NCI-H146 (cell line): Measurements from ENCODE around the gene NRXN3.

Source experiments
- DNase-seq: peaks from one replicate; lab custom pipeline; 2025; lab: John Stamatoyannopoulos, UW

NRXN3 gene

DNA sequence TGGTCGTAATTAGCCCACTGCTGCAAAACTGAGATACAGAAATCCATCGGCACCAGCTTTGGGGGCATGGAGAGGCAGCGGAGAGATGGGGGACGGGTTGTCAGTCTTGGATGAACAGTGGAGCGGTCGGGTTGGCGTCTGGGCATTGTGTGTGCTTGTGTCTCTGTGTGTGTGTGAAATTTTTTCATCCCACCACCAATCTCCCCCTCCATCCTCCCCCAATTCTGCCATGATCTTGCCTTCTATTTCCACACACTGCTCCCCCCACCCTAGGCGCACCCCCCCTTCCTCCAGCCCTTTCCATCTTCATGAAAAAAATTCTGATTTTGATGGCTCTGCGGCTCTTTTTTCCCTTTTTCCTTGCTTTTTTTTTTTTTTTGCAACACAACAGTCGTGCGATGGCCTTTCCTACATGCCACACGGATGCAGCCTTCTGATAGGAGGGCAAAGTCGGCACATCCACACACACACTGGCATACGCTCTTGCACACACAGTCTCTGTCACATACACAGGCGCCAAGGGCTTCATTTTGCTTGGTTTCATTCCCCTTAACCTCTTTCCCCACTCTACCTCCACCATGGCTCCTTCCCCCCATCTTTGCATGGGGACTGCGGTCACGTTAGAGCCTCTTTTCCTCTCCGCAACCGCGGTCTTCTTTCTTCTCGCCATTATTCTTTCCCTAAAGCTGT is 3.3 kb downstream of the NRXN3 start:
- DNase-seq = no peak

- DNase-seq = no peak
Measured at GRCh38 chr14:78175412-78175811, 5.2 kb downstream of the NRXN3 start.

- no peak for DNase-seq
Measured at GRCh38 chr14:78178071-78178470, 7.9 kb downstream of the NRXN3 start.

DNA sequence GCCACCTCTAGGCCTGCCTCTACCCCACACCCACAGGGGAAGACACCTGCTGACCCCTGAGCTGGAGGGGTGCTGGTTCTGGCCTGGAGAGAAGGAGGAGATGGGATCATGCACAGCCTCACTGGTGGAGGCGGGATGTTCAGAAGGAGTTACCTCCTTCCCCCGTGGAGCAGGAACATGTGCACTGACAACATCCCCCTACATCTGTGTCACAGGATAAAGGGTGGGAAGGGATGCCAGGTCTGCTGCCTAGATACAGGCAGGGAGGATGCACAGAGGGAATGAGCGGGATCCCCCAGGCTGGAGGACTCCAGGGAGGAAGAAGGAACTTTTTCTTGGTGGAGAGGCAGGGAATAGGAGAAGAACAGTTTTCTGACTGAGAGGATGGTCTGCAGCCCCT is 8.8 kb downstream of the NRXN3 start:
- DNase-seq = peak; percentile 18

DNA sequence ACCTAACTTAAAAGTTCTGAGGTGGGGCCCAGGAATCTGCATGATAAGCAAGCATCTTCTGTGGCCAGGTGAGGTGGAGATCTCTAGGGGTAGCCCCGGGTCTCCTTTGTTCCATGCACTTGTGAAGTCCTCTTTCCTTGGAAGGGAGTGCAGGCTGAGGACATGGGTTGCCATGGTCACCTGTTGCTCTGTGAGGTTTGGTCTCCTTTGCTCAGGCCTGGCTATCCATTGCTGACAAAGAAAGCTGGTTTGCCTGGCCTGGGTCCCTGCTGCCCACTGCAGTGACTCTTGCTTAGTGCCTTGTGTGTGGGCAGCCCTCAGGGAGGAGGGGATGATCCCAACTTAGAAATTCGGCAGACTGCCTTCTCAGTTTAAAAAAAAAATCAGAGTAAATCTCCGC is 11.1 kb downstream of the NRXN3 start:
- DNase-seq = no peak

- DNase-seq = peak; percentile 31
Measured at GRCh38 chr14:78182722-78183121, 12.5 kb downstream of the NRXN3 start.

DNA sequence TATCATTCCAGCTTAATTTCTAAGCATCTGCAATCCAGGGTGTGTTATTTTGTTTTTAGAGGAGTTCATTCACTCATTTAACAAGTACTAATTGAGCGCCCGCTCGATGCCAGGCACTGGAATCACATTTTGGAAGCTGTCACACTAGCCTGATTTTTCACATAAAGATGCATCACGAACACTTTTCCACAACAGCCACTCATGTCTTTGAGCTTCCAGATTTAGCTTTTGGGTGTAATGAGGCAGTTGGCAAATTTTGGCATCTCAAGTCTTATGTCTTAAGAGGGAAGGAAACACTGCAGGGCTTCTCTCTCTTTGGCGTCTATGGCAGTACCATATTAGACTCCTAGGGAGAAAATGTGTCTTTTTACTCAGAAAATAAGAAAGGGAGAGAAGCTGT is 14.0 kb downstream of the NRXN3 start:
- DNase-seq = no peak

DNA sequence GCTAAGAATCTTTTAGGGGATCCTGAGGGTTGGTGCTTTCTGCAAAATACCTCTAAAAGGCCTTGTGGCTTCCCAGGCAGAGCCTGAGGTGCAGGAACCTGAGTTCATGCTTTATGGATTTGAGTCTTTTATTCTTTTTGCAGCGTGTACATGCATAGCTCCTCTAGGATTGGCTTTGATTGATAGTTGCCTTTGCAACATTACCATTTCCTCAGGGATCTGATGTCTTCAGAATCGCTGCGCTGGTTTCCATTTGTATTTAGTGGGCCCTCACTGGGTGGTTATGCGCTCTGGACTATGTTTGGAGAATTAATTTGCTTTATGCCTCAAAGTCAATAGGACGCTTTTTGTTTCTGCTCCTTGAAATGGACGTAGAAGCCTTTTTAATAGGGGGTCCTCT is 16.1 kb downstream of the NRXN3 start:
- DNase-seq = no peak

- no peak for DNase-seq
Measured at GRCh38 chr14:78188882-78189281, 18.7 kb downstream of the NRXN3 start.

- DNase-seq = no peak
Measured at GRCh38 chr14:78195431-78195830, 25.3 kb downstream of the NRXN3 start.

- no peak for DNase-seq
Measured at GRCh38 chr14:78196323-78196722, 26.1 kb downstream of the NRXN3 start.

- DNase-seq = peak; percentile 14
Measured at GRCh38 chr14:78197051-78197450, 26.9 kb downstream of the NRXN3 start.

- DNase-seq = no peak
Measured at GRCh38 chr14:78202163-78202562, 32.0 kb downstream of the NRXN3 start.

GRCh38 chr14:78202976-78203375 is 32.8 kb downstream of the NRXN3 start:
- DNase-seq = peak; percentile 95

DNA sequence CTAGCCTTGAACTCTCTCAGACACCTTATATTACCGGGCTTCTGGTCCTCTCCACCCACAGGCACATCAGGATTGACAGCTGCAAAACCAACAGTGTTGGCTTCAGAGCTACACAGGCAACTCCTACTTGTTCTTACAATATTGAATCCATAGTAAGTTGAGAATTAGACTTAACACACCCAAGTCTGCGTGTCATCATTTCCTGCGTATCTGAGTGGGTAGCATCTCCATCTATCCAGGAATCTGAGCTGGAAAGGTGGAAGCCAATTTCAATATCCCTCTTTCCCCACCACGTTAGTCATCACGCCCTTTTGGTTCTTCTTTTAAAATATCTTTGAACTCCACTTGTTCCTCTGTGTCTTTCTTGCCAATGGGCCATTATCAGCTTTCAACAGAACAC is 37.2 kb downstream of the NRXN3 start:
- no peak for DNase-seq

GRCh38 chr14:78220273-78220672 is 50.1 kb downstream of the NRXN3 start:
- DNase-seq = no peak

- DNase-seq = no peak
Measured at GRCh38 chr14:78222746-78223145, 52.6 kb downstream of the NRXN3 start.

DNA sequence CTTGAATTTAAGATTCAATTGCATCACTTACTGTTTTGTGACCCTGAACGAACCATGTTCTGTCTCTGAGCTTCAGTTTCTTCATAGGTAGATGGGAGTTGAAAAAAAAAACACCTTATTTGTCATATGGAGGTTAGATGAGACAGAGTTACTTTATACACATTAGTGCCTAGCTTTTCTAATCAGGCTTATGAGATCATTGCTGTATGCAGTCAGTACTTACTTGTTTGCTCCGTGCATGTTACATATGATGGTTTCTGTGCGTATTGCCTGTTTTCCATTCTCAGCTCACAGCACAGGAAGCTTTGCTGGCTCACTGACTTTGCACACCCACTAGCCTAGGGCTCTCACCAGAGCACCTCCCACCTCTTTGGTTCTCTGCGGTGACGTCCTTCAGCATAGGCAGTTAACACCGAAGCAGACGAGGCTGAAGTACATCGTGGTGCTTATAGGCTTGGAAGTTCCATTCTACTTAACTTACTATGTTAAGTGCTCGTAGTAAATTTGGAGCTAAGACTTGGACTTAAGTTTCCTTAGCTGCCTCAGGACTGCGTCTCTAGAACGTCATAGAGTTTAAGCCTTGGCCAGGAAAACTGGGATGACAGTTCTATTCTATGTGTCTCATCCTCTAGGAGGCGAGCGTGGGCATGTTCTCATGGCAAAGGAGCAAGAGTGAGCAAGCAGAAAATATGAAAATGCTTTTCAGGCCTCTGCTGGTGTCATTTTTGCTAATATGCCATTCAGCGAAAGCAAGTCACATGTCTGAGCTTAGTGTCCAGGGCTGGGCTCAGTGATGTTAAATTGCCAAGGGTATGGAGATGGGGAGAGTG is 57.3 kb downstream of the NRXN3 start:
- no peak for DNase-seq

GRCh38 chr14:78228702-78229327 is 58.6 kb downstream of the NRXN3 start:
- DNase-seq = no peak

DNA sequence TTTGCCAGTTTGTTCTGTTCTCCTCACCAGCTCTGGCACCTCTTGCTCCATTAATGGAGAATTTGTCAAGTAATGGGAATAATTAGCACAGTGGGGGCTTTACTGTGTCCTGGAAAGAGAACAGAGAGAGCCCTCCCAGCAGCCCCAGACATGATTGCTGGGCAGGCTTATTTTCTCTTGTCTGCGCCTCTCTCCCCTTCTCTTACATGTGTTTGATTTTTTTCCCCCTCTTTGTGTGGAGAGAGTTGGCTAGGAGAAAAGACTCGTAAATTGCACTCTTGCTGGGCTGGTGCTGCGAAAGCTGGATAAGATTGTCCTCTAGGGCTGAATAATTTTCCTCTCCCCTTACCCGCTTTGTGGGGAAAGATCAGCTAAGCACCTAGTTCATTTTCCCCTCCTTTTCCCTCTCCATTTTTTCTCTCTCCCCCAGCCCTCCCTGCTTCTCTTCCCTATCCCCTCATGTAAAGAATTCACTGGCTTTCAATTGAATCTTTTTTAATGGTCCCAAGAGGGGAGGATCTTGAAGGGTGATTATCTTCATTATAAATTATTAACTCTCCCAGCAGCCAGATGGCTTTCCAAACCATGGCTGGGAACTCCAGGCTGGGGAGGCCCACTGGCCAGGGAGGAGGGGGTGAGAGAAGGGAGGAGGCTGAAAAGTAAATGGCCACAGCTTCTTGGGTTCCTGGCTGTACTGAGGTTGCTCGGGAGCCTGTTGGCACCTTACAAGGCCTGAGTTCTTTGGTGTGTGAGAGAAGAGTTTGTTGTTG is 62.2 kb downstream of the NRXN3 start:
- peak; percentile 67 for DNase-seq

GRCh38 chr14:78238141-78238540 is 68.0 kb downstream of the NRXN3 start:
- DNase-seq = no peak

GRCh38 chr14:78240567-78240966 is 70.4 kb downstream of the NRXN3 start:
- peak; percentile 46 for DNase-seq
